ENCODE data around the gene CSH1.
"Not testable (repeated sequence)": the region's sequence is repeated elsewhere in the genome, so short reads cannot be mapped to it uniquely, and the experiment has no call there.

DNA sequence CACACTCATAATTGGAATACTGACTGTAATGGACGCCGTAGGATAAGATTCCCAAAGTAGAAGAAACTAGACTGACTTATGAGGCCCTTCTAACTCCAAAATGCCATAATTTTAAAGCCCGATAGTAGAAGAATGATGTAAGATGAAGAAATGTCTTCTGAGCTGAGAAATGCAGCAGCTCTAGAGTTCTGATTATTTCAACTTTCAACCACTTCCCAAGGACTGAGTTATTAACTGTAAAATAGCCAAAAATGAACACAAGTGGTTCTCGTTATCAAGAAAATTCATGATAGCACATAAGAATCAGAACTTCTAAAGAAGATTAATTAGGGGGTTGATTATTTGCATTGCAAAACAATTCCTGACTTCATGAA, 26.1 kb downstream of the CSH1 start:
- TF ChIP-seq CTCF (IDR thresholded peaks at IDR 0.05); EZH2 (IDR thresholded peaks at IDR 0.05; ENCODE audit: borderline replicate concordance, insufficient read depth, low read depth, low read length, poor library complexity, severe bottlenecking): not testable (repeated sequence)
